OCI-LY7 (cell line): ENCODE results near the gene PPP1R9B.

Source experiments
- EZH2phosphoT487 ChIP-seq: fragments of 200-600 bp; sonication (generic); IDR thresholded peaks from 2 replicates; pipeline ENCODE4 v1.6.1; 2018; ENCODE audit warnings: low read depth, borderline replicate concordance, mild to moderate bottlenecking, mixed run types, antibody characterized with exemption, low read length, moderate library complexity, mixed read lengths
- TF ChIP-seq, protein P1 (sequence below): fragments of 200-600 bp; sonication (generic); conservative IDR thresholded peaks from 2 replicates; pipeline ENCODE4 v1.5.1; 2014; ENCODE audit warnings: mild to moderate bottlenecking, antibody characterized with exemption, low read length, moderate library complexity, mixed read lengths

GRCh38 chr17:50155115-50155819 lies 4.8 kb upstream of the PPP1R9B start:
- TF ChIP-seq, protein P1, sequence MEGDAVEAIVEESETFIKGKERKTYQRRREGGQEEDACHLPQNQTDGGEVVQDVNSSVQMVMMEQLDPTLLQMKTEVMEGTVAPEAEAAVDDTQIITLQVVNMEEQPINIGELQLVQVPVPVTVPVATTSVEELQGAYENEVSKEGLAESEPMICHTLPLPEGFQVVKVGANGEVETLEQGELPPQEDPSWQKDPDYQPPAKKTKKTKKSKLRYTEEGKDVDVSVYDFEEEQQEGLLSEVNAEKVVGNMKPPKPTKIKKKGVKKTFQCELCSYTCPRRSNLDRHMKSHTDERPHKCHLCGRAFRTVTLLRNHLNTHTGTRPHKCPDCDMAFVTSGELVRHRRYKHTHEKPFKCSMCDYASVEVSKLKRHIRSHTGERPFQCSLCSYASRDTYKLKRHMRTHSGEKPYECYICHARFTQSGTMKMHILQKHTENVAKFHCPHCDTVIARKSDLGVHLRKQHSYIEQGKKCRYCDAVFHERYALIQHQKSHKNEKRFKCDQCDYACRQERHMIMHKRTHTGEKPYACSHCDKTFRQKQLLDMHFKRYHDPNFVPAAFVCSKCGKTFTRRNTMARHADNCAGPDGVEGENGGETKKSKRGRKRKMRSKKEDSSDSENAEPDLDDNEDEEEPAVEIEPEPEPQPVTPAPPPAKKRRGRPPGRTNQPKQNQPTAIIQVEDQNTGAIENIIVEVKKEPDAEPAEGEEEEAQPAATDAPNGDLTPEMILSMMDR = no peak
- TF ChIP-seq EZH2phosphoT487 = no peak
